ENCODE measurements around the gene SCML2.

The SCML2 gene

DNA sequence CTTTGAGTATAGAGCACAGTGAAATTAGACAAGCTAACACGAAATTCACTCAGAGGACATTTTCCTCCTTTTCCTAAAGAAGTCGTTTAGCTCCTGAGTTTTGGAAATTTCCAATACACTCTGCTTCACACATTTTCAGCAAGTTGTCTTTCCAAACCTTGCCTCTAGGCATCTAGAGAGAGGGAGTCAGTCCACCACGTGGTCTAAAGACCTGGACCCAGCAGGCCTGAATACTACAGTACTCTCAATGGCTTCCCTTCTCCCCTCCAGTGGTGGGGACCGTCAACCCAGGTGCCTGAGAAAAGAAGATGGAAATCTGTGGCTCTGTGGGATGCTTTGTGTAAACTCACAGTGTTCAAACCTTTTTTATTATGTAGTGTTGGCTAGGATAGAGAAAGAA lies 13.9 kb upstream of the SCML2 start:
- no peak for DNase-seq (ENCODE audit: low read depth)
- H3K4me3 ChIP-seq (ENCODE audit: low read length), result no peak overlapping the region
- TF ChIP-seq CTCF (conservative IDR thresholded peaks at IDR 0.05; ENCODE audit: low read length), result no peak

DNA sequence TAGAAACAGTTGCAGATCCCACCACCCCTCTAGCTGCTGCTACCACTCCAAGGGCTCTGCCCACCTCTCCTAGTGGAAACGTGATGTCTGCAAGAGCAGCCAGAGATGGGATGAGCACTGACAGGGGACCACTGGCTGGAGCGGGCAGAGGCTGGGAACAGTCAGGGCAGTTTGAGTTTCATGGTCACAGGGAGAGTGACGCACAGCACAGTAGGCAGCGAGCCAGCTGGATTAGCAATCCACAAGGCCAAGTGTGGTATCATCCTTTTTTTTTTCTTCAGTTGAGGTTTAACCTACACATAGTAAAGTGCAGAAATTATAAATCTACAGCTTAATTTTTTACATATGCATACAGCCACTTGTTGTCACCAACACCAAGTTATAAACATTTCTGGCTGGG lies 6.4 kb upstream of the SCML2 start:
- peak; percentile 0 for DNase-seq (ENCODE audit: low read depth)
- no peak overlapping the region for H3K4me3 ChIP-seq (ENCODE audit: low read length)
- no peak for TF ChIP-seq CTCF (conservative IDR thresholded peaks at IDR 0.05; ENCODE audit: low read length)

GRCh38 chrX:18353931-18354368 lies 538 bp downstream of the SCML2 start:
- no peak for TF ChIP-seq CTCF (conservative IDR thresholded peaks at IDR 0.05; ENCODE audit: low read length)
- peak overlapping the region; percentile 65 for H3K4me3 ChIP-seq (ENCODE audit: low read length)
- peak; percentile 0 for DNase-seq (ENCODE audit: low read depth)

- no peak for DNase-seq (ENCODE audit: low read depth)
- no peak for TF ChIP-seq CTCF (conservative IDR thresholded peaks at IDR 0.05; ENCODE audit: low read length)
- H3K4me3 ChIP-seq (ENCODE audit: low read length), result no peak overlapping the region
These were observed 2.7 kb downstream of the SCML2 start for GRCh38 chrX:18351784-18352183.

DNA sequence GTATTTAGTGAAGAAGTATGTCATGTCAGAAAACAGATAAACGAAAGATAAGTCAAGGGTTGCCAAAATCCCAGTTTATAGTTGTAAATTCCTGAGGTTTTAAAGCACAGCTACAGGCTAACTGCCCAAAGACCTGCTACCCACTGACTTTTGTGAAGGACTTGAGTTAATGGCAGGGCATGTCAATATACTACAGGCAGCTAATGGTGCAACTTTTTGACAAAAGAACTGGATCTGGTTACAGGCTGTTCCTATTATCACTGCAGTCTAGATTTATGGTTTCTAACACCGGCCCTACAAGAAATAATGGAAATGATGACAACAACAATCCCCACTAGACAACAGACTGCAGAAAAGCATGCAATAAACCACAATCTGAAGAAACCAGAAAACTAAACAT lies 6.4 kb downstream of the SCML2 start:
- TF ChIP-seq CTCF (conservative IDR thresholded peaks at IDR 0.05; ENCODE audit: low read length), result no peak

GRCh38 chrX:18309401-18309800 lies 45.1 kb downstream of the SCML2 start:
- no peak overlapping the region for H3K4me3 ChIP-seq (ENCODE audit: low read length)
- TF ChIP-seq CTCF (conservative IDR thresholded peaks at IDR 0.05; ENCODE audit: low read length), result no peak
- no peak for DNase-seq (ENCODE audit: low read depth)

More for the DNA sequence above, 6.4 kb downstream of the SCML2 start:
- DNase-seq (ENCODE audit: low read depth), result peak; percentile 4
- H3K4me3 ChIP-seq (ENCODE audit: low read length), result no peak overlapping the region

DNA sequence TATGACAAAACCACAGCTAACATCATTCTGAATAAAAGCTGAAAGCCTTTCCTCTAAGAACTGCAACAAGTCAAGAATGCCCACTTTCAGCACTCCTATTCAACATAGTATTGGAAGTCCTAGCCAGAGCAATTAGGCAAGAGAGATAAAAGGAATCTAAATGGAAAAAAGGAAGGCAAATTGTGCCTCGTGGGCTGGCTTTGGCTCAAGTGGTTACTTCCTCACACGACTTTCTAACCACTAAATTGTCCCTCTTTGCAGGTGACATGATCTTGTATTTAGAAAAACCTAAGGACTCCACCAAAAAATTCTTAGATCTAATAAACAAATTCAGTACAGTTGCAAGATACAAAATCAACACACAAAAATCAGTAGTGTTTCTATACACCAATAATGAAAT lies 57.2 kb downstream of the SCML2 start:
- no peak for DNase-seq (ENCODE audit: low read depth)
- no peak overlapping the region for H3K4me3 ChIP-seq (ENCODE audit: low read length)
- TF ChIP-seq CTCF (conservative IDR thresholded peaks at IDR 0.05; ENCODE audit: low read length), result no peak

All from AG10803 (cell line).